ENCODE data around the gene SLC35F2.

DNA sequence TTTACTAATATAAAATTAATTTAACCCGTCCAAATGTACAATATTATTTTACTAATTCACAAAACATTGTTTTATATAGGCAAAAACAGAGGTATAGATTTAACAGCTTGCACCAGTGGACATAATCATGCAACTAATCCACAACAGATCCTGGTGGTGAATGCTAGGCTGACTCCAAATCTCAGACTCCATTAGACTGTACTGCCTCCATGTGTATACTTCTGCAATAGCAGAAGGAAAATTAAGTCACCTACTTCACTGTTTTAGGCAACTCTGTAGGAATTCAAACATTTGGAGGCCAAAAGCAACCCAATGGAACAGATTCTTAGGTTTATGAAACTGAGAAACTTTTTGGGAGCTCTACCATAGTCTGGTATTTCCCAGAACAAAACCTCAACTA is 39.7 kb upstream of the SLC35F2 start:
- TF ChIP-seq, protein P1, sequence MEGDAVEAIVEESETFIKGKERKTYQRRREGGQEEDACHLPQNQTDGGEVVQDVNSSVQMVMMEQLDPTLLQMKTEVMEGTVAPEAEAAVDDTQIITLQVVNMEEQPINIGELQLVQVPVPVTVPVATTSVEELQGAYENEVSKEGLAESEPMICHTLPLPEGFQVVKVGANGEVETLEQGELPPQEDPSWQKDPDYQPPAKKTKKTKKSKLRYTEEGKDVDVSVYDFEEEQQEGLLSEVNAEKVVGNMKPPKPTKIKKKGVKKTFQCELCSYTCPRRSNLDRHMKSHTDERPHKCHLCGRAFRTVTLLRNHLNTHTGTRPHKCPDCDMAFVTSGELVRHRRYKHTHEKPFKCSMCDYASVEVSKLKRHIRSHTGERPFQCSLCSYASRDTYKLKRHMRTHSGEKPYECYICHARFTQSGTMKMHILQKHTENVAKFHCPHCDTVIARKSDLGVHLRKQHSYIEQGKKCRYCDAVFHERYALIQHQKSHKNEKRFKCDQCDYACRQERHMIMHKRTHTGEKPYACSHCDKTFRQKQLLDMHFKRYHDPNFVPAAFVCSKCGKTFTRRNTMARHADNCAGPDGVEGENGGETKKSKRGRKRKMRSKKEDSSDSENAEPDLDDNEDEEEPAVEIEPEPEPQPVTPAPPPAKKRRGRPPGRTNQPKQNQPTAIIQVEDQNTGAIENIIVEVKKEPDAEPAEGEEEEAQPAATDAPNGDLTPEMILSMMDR (IDR thresholded peaks at IDR 0.05; ENCODE audit: poor library complexity), result peak; percentile 44
- TF ChIP-seq EZH2 (IDR thresholded peaks at IDR 0.05; ENCODE audit: borderline replicate concordance), result no peak
